GM15510 (cell line): ENCODE results near the gene TCEANC.

ENCODE experiments used
- POLR2A ChIP-seq: IDR thresholded peaks from 3 replicates; pipeline ENCODE4 v1.6.1; 2011; ENCODE audit warnings: borderline replicate concordance; ENCODE audit not compliant: insufficient read length; ENCODE audit errors: extremely low read depth

TCEANC gene

GRCh38 chrX:13652850-13653693 is at the start of gene TCEANC:
TCEANC (plus strand) TSS chrX:13653141; CDS start chrX:13662509, 9,368 bp downstream.
- TF ChIP-seq POLR2A: peak; percentile 64

GRCh38 chrX:13605611-13606010 is 47.3 kb upstream of the TCEANC start:
- no peak for TF ChIP-seq POLR2A

GRCh38 chrX:13607331-13607995 is 45.5 kb upstream of the TCEANC start:
- no peak for TF ChIP-seq POLR2A

- no peak for TF ChIP-seq POLR2A
Measured at GRCh38 chrX:13607996-13608365, 45.0 kb upstream of the TCEANC start.

- TF ChIP-seq POLR2A: no peak
Measured at GRCh38 chrX:13614154-13614553, 38.8 kb upstream of the TCEANC start.

GRCh38 chrX:13620207-13620606 is 32.7 kb upstream of the TCEANC start:
- TF ChIP-seq POLR2A: no peak

- TF ChIP-seq POLR2A: no peak
Measured at GRCh38 chrX:13622401-13622964, 30.5 kb upstream of the TCEANC start.

GRCh38 chrX:13627306-13627705 is 25.6 kb upstream of the TCEANC start:
- TF ChIP-seq POLR2A: no peak

- no peak for TF ChIP-seq POLR2A
Measured at GRCh38 chrX:13638021-13638420, 14.9 kb upstream of the TCEANC start.

GRCh38 chrX:13638826-13639225 is 14.1 kb upstream of the TCEANC start:
- TF ChIP-seq POLR2A: no peak

- TF ChIP-seq POLR2A: no peak
Measured at GRCh38 chrX:13645464-13646153, 7.3 kb upstream of the TCEANC start.

GRCh38 chrX:13646154-13646549 is 6.8 kb upstream of the TCEANC start:
- TF ChIP-seq POLR2A: no peak

GRCh38 chrX:13647709-13648212 is 5.2 kb upstream of the TCEANC start:
- TF ChIP-seq POLR2A: no peak

GRCh38 chrX:13649838-13650237 is 3.1 kb upstream of the TCEANC start:
- no peak for TF ChIP-seq POLR2A

- TF ChIP-seq POLR2A: no peak
Measured at GRCh38 chrX:13650318-13650717, 2.6 kb upstream of the TCEANC start.
